ENCODE measurements around the gene AR. TPM values are rescaled to one million over a fixed set of nuclear protein-coding genes. Genes with fewer than 3 reads are reported as not detected.
"Not testable (repeated sequence)": the region's sequence is repeated elsewhere in the genome, so short reads cannot be mapped to it uniquely, and the experiment has no call there.

The AR gene
- polyA plus RNA-seq, 1 donor (not counting 4 experiments of a cell fraction or from before 2014, with no cell fraction given) = 0.47 TPM

DNA sequence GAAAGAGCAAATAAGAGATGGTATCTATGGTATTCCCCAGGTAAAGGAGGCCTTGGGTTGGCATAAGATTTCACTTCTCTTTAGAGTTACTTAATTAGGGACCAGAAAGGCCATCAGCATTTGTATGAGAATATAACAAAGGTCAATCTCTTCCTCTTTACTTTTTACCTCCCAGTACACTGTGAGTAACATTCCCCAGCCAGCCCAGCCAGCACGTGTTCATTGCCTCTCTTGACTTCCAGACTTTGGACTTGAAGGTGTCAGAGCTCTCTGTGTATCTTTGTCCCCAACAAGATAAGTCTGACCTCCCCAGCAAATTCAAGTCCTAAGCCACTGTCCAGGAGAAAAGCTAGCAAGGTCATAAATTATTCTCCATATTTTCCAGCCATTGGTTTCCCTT lies 110.5 kb downstream of the AR start:
- TF ChIP-seq, protein P1, sequence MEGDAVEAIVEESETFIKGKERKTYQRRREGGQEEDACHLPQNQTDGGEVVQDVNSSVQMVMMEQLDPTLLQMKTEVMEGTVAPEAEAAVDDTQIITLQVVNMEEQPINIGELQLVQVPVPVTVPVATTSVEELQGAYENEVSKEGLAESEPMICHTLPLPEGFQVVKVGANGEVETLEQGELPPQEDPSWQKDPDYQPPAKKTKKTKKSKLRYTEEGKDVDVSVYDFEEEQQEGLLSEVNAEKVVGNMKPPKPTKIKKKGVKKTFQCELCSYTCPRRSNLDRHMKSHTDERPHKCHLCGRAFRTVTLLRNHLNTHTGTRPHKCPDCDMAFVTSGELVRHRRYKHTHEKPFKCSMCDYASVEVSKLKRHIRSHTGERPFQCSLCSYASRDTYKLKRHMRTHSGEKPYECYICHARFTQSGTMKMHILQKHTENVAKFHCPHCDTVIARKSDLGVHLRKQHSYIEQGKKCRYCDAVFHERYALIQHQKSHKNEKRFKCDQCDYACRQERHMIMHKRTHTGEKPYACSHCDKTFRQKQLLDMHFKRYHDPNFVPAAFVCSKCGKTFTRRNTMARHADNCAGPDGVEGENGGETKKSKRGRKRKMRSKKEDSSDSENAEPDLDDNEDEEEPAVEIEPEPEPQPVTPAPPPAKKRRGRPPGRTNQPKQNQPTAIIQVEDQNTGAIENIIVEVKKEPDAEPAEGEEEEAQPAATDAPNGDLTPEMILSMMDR (optimal IDR thresholded peaks at IDR 0.05 in 1 of 3, IDR thresholded peaks at IDR 0.05 in 1 of 3, conservative IDR thresholded peaks at IDR 0.05 in 1 of 3; ENCODE audit: extremely low read depth in 1 of 3, insufficient read depth in 2 of 3, low read length in 3 of 3) = no peak
- no peak for TF ChIP-seq EZH2 (IDR thresholded peaks at IDR 0.05; ENCODE audit: low read length)
- no peak for FAIRE-seq
- Histone ChIP-seq H3K4me3 (ENCODE audit: control insufficient read depth in 2 of 3, extremely low read depth in 1 of 3, insufficient read depth in 2 of 3, low read depth in 1 of 3, low read length in 3 of 3) (no peak overlapping the region), H3K79me2 (ENCODE audit: control insufficient read depth, insufficient read depth, low read length) (no peaks in the 10 kb centered on the region), H3K9me3 (ENCODE audit: control insufficient read depth, low read depth, low read length) (no peaks in the 10 kb centered on the region), H3K36me3 (ENCODE audit: control insufficient read depth in 2 of 2, extremely low read depth in 1 of 2, insufficient read depth in 2 of 2, low read length in 2 of 2) (no peaks in the 10 kb centered on the region), H3K9ac (ENCODE audit: control insufficient read depth, extremely low read depth, insufficient read depth, low read length) (no peak overlapping the region), H2AFZ (ENCODE audit: control insufficient read depth, low read length) (no peak overlapping the region), H3K27ac (ENCODE audit: control insufficient read depth, insufficient read depth, low read length) (no peak overlapping the region), H3K4me1 (ENCODE audit: control insufficient read depth, extremely low read depth, insufficient read depth, low read length) (no peaks in the 10 kb centered on the region), H3K27me3 (ENCODE audit: control insufficient read depth, extremely low read depth, insufficient read depth, low read length) (no peaks in the 10 kb centered on the region), H3K4me2 (ENCODE audit: control insufficient read depth, extremely low read depth, insufficient read depth, low read depth, low read length) (no peak overlapping the region), H3K9me1 (ENCODE audit: control insufficient read depth, extremely low read depth, insufficient read depth, low read length) (no peaks in the 10 kb centered on the region), H4K20me1 (ENCODE audit: control insufficient read depth, extremely low read depth, insufficient read depth, low read length) (no peaks in the 10 kb centered on the region)
- no peak for DNase-seq (ENCODE audit: low read depth, low spot score)
- dilution Hi-C loops (cut with MboI; ENCODE audit: extremely low pct_ligation_motif_present, low sequenced_read_pairs) = no loop called here

DNA sequence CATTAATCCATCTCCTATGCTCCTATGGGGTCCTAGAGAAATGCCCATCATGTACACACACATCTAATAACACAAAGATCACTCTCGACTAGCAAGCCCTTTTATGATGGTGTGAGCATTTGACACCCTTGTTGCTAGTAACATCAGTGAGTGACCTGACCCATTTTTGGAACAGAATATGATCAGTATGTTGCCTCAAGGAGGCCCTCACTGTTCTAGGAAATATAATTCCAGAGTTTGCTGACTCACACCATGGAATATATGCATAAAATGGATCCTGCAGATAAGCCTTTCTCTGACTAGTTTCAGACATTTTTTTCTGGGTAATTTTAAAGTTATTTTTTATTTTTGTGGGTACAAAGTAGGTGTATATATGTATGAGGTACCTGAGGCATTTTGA lies 121.8 kb downstream of the AR start:
- Histone ChIP-seq H4K20me1 (ENCODE audit: control insufficient read depth, extremely low read depth, insufficient read depth, low read length) (no peaks in the 10 kb centered on the region), H3K4me3 (ENCODE audit: control insufficient read depth in 2 of 3, extremely low read depth in 1 of 3, insufficient read depth in 2 of 3, low read depth in 1 of 3, low read length in 3 of 3) (no peak overlapping the region), H3K27ac (ENCODE audit: control insufficient read depth, insufficient read depth, low read length) (no peak overlapping the region), H3K36me3 (ENCODE audit: control insufficient read depth in 2 of 2, extremely low read depth in 1 of 2, insufficient read depth in 2 of 2, low read length in 2 of 2) (no peaks in the 10 kb centered on the region), H3K4me2 (ENCODE audit: control insufficient read depth, extremely low read depth, insufficient read depth, low read depth, low read length) (no peak overlapping the region), H3K4me1 (ENCODE audit: control insufficient read depth, extremely low read depth, insufficient read depth, low read length) (no peaks in the 10 kb centered on the region), H2AFZ (ENCODE audit: control insufficient read depth, low read length) (no peak overlapping the region), H3K9me1 (ENCODE audit: control insufficient read depth, extremely low read depth, insufficient read depth, low read length) (no peaks in the 10 kb centered on the region), H3K27me3 (ENCODE audit: control insufficient read depth, extremely low read depth, insufficient read depth, low read length) (no peaks in the 10 kb centered on the region), H3K79me2 (ENCODE audit: control insufficient read depth, insufficient read depth, low read length) (no peaks in the 10 kb centered on the region), H3K9ac (ENCODE audit: control insufficient read depth, extremely low read depth, insufficient read depth, low read length) (no peak overlapping the region), H3K9me3 (ENCODE audit: control insufficient read depth, low read depth, low read length) (no peaks in the 10 kb centered on the region)
- FAIRE-seq (no peak), DNase-seq (ENCODE audit: low read depth, low spot score) (no peak)
- dilution Hi-C loops (cut with MboI; ENCODE audit: extremely low pct_ligation_motif_present, low sequenced_read_pairs) = no loop called here
- TF ChIP-seq, protein P1 (optimal IDR thresholded peaks at IDR 0.05 in 1 of 3, IDR thresholded peaks at IDR 0.05 in 1 of 3, conservative IDR thresholded peaks at IDR 0.05 in 1 of 3; ENCODE audit: extremely low read depth in 1 of 3, insufficient read depth in 2 of 3, low read length in 3 of 3) = no peak

DNA sequence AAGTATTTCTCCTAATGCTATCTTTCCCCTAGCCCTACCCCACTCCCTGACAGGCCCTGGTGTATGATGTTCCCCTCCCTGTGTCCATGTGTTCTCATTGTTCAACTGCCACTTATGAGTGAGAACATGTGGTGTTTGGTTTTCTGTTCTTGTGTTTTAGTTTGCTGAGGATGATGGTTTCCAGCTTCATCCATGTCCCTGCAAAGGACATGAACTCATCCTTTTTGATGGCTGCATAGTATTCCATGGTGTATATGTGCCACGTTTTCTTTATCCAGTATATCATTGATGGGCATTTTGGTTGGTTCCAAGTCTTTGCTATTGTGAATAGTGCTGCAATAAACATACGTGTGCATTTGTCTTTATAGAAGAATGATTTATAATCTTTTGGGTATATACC lies 126.9 kb downstream of the AR start:
- H2AFZ ChIP-seq (ENCODE audit: control insufficient read depth, low read length); H3K4me2 ChIP-seq (ENCODE audit: control insufficient read depth, extremely low read depth, insufficient read depth, low read depth, low read length); FAIRE-seq; DNase-seq (ENCODE audit: low read depth, low spot score); H3K27me3 ChIP-seq (ENCODE audit: control insufficient read depth, extremely low read depth, insufficient read depth, low read length); H3K9ac ChIP-seq (ENCODE audit: control insufficient read depth, extremely low read depth, insufficient read depth, low read length); H3K9me3 ChIP-seq (ENCODE audit: control insufficient read depth, low read depth, low read length); dilution Hi-C loops (cut with MboI; ENCODE audit: extremely low pct_ligation_motif_present, low sequenced_read_pairs); H3K4me3 ChIP-seq (ENCODE audit: control insufficient read depth in 2 of 3, extremely low read depth in 1 of 3, insufficient read depth in 2 of 3, low read depth in 1 of 3, low read length in 3 of 3); H4K20me1 ChIP-seq (ENCODE audit: control insufficient read depth, extremely low read depth, insufficient read depth, low read length); H3K4me1 ChIP-seq (ENCODE audit: control insufficient read depth, extremely low read depth, insufficient read depth, low read length); H3K36me3 ChIP-seq (ENCODE audit: control insufficient read depth in 2 of 2, extremely low read depth in 1 of 2, insufficient read depth in 2 of 2, low read length in 2 of 2); H3K79me2 ChIP-seq (ENCODE audit: control insufficient read depth, insufficient read depth, low read length); H3K9me1 ChIP-seq (ENCODE audit: control insufficient read depth, extremely low read depth, insufficient read depth, low read length); H3K27ac ChIP-seq (ENCODE audit: control insufficient read depth, insufficient read depth, low read length): not testable (repeated sequence)
